SW 1271 (cell line): ENCODE results near the gene VPS50.

Experiments used
- DNase-seq, 2 experiments: peaks; one replicate each; lab custom pipeline; 2025; lab: John Stamatoyannopoulos, UW

VPS50 gene

DNA sequence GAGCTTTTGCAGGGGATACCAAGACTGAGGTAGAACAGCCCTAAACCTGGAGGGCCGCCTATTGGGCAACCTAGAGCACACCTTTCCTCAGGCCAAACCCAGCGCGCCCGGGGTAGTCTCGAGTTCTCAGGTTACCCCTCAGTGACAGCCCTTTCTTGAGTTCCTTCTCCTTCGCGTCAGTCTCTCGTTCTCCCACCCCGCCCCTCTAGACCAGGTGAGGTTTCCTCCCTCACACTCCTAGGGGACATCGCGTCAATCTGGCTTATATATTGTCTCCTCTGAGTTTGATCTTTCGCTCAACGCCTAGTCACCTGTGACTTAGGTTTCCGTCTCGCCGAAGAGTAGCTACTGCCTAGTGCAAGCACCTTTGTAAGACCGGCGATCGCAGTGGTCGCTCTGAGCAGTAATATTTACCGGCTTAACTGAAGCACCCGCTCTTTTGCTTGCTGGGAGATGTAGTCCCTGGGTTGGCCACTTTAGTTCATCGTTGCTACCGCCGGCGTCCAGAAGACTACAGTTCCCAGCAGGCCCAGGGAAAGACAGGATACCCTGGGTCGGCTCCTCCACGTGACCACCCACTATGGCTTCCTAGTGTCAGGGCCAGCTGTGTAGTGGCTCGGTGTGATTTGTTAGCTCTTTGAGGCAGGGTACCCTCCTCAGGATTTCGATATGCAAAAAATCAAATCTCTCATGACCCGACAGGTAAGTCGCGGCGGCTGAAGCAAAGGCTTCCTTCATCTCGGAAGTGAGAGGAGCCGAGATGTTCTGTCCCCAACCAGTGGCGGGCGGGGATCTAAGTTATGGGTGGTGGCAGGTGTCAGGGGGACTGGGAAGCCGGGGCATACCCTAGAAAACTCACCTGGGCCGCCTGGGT, at the start of gene VPS50:
VPS50 (plus strand) TSS at position 568 of the 874 bp plus-strand sequence; CDS start at position 670, 102 bp downstream.
- DNase-seq, result peak; percentile 89 to 97

DNA sequence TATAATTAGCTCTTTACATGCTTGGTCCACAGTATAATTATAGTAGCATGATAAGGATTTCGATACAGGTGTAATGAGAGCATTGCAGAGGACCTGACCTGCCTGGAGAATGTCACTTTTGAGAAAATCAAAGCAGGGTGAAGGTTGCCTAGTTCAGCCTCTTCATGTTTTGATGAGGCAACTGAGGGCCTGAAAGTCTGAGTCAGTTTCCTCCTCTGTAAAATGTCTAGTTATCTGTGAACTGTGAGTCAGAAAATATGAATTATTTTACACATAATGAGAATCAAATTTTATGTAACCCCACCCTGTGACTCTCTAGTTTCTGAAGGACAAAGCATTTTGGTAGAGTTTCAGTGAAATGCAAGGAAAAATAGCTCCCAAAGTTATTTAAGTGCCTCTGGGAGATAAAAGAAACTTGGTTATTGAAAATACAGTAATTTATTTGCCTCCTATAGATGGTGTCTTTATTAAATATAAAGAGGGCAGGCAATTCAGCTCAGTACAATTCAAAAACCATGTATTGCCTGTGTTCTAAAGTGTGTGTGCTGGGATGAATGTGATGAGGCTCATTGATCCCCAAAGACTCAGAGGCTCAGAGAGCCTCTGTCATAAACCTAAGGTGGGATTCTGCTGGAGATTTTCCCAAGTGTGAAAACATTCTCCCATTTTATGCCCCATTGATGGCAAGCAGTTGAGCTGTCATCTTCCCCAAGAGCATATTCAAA, 46.7 kb upstream of the VPS50 start:
- no peak for DNase-seq

DNA sequence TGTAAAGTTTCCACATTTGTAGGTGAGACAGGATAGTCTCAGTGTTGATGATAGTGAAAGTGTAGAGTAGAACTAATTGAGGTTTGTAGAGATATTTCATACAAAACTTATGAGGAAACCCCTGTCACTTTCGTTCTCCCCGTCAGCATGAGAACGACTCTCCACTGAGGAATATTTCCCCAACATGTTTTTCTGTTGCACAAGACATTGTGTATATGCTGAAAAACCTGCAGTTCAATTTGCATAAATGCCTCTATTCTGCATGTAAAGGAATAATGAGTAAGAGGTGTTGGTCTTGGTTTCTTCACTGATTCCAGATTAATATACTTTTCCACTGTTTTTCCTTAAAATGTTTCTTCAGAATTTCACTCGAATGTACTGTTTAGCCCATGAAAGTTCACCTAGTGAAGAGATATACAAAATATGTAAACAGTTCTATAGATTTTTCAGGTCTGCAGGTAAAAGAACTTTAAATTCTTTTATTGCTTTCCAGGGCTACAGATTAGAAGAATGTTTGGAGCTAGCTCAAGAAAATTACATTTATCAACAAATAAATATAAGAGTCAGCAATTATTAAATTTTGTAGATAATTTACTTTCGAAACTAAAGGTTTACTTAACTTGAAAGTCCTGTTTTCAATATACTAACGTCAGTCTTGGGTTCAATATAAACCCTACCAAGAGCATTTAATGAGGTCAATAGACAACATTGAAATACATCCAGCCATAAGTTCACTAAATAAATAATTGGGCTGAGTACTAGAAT, 43.1 kb upstream of the VPS50 start:
- no peak for DNase-seq

DNA sequence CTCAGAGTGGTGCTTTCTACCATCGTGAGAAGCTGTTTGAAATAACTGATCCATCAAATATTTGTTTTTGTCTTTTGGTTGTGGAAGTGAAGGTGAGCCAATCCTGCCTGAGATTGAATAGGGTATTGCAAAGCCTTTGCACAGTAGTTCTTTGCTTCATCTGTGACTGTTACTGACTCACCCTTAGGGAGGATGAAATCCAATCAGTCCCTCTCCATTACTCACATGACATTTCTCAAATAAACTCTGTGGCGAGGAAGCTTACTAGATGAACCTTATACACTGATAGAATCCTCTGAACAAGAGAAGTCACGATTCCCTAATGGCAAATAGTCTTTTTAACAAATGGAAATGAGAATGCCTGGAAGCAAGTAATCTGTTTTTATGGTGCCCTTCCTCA, 37.8 kb upstream of the VPS50 start:
- no peak for DNase-seq

- no peak for DNase-seq
These were observed 35.8 kb upstream of the VPS50 start for GRCh38 chr7:93196336-93196735.

- no peak for DNase-seq
These were observed 33.7 kb upstream of the VPS50 start for GRCh38 chr7:93198472-93198871.

DNA sequence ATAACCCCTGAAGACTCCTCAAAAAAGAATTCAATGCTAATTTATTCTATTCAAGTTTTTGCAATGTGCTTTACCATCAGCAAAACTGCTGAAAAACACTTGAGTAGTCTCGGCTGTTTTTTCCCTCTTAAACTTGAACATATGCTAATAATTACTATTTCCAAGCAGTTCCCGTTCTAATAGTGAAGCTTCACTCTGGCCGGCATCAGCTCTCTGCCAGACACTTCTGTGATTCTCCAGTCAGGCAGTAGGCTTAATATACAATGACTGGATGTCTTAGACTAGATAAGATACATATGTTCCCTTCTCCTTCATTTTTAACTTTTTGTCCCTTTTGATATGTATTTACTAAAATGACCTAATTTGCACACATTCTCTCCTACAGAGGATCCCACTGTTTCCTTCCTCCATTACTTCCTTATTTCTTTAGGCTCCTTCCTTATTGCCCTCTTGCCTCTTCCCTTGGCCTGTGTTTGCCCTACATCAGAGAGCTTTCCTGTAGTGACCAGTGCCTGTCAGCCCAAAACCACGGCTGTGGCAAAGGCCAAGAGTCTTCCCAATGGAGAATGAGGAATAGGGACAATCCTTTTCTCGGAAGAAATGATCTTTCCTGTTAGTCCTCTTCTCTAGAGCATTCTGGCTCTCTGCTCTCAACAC, 29.4 kb upstream of the VPS50 start:
- DNase-seq, result no peak

- no peak for DNase-seq
These were observed 28.7 kb upstream of the VPS50 start for GRCh38 chr7:93203496-93203895.

GRCh38 chr7:93205046-93205445, 27.1 kb upstream of the VPS50 start:
- no peak for DNase-seq

DNA sequence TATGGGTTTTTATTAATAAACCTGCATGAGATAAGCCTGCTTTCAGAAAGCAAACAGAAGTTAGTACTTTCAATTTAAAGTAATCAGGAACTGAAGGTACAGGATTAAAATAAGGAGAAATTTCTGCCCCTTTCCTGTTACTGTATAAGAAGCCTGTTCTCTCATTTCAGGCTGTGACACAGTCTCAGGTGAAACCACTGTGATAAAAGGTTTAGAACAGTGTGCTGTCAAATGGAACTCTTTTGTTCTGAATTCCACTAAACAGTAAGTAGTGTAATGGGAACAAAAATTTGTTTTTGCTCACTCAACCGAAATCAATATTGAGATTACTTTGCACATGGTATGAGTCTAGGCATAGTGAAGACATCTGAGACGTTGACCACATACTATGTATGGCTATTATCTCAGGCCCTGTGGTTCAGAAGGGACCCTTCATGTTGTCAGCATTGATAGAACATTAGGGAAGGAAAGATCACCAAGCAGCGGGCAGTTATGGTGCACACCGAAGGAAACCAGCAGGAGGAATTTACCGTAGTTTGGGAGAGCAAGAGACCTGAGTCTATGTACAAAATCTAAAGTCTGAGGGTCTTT, 20.8 kb upstream of the VPS50 start:
- DNase-seq, result no peak

DNA sequence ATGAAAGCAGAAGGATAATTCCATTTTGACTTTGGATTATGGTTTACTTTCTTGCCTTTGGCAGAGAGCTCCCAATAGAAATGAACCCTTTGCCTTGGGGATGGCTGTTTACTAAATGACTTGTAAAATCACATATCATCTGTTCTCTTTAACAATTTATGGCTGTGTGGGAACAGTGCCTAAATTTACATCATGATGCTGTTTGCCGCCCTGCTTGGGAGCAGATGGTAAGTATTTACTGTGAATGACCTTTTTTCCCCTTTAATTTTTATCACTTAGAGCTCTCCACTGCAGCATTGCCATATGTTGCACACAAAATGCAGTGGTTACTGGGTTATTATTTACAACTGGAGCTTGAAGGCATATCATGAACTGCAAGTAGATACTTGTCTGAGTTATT, 19.3 kb upstream of the VPS50 start:
- no peak for DNase-seq

DNA sequence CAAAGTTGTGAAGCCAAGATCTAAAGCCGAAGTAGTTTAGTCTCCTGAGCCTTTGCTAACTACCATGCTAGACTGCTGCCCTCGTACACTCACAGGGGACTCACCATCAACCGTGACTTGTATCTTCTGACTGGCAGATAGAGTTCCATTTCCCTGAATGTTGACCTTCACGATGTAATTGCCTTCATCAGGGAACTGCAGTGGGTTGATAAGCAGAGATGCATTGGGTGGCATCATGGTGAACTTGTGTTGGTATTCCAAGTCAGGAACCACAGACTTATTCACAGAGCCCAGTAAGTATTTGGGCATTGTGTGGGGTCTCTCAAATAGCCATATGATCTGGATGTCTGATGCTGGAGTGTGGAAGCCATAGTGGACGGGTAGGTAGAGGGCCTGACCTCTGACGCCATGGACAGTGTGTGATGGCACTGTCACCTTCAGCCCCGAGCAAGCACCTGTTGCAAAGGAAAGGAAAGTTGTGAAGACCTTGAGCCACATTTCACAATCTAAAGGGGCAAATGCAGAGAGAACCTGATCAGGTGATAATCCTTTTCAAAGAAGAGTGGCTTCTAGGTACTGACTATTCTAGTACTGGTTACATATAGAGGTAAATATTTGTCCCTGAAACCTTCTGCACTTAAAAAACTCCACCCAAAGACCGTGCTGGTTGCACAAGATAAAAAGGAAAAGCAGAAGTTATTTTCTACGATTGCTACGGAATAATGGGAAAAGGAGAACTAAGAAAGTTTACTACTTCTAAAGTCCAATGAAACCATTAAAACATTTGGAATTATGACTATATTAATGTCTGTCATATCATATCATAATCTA, 13.0 kb upstream of the VPS50 start:
- DNase-seq, result no peak

DNA sequence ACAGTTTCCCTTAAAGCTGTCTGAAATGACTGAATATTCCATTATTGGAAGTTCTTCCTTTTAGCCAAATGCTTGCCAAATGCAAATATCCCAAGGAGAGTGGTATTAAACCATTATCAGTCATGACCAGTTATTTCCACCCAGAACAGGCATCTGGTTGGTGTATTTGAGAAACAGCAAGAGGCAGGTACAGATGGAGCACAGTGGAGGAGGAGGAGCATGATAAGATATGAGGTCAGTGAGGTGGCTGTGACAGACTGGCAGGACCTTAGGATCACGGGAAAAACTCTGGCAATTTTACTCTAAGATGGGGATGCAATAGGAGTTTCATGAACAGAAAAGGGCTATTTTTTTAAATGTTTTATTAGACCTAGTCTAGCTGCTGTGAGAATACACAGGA, 12.3 kb upstream of the VPS50 start:
- DNase-seq, result no peak

DNA sequence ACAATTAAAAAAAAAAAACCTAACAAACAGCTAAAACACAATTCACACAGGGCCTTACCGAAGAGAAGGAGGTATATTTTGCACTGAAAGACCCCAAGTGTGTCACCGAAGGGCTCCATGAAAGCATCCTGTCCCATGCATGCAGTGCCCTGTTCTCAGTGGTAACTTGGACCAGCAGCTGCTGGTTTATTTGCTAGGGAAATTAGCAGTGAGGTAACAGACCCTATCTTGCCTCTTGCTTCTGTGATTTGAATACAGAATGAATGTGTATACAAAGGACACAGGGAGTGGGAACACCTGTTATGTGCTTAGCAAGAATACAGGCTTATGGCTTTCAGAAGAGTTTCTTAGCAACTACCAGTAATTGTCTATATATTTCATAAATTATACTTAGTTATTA, 5.9 kb upstream of the VPS50 start, which contains the start of gene HEPACAM2:
HEPACAM2 (minus strand) TSS at position 160 of the 400 bp plus-strand sequence.
- DNase-seq, result no peak

DNA sequence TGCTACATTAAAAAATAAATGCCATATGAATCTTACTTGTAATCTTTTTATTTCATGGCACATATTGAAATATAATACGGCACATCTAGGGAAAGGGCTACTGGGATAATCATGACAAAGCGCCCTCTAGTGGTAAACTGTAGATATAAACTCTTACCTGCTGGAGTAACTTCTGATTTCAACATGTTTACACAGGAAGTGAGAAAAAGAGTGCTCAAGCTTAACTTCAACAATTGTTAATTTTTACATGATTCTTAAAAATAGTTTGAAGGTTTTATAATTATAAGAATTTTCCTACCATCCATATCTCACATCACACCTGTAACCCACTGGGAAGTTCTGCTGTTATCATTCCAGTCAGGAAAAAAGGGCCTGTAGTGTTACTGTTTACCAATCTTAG, 3.9 kb upstream of the VPS50 start:
- DNase-seq, result peak in 1 of 2 experiments; percentile 77

DNA sequence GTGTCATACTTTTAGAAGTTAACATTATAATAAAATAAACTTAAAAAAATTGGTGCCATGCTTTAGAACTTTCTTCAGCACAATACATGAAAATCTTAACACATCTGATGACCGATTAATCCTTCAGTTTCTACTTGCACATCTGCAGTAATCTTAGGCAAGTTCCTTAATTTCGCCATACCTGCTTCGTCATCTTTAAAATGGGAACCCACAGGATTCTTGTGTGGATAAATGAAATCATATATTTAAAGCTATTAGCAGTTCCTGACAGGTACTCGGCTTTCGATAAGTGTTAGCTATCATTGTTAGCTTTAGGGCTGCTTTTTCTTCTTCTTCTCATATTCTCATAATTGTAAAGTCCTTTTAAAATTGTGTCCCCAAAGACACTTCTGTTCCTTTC, 907 bp upstream of the VPS50 start:
- no peak for DNase-seq

DNA sequence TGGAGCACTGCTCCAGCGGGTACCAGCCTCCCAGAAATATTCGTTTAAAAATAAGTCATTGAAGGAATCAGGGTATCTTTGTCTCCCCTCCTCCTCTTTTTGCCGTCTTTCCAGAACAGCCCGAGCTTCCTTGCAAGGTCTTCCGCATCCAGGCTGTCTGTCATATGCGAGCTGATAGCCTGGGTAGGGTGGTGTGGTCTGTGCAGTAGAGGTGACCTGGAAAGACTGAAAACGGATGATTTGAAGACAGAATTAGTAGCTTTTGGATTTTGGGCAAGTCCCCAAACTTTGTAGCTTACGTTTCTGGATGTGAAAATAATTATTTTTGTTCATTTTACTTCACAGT, 480 bp downstream of the VPS50 start:
- DNase-seq, result no peak

- DNase-seq, result no peak
These were observed 3.4 kb downstream of the VPS50 start for GRCh38 chr7:93235541-93235940.

GRCh38 chr7:93238131-93238530, 6.0 kb downstream of the VPS50 start:
- DNase-seq, result no peak

DNA sequence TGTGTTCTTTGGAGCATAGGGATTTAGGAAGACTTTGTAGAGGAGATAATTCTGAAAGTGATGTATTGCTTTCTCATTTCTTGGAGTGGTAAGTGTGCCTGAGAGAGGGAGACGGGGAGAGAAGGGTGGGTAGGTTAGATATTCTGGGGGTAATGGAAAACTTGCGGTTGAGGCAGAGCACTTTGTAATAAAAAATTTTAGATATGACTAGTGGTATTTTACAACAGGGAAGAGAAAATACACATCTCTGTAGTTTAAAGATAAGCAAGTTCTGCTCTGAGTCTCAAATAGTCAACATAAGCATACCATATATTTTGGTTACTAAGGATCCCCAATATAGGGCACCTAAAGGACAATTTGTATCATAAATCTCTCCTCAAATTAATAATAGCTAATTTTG, 6.6 kb downstream of the VPS50 start:
- no peak for DNase-seq

DNA sequence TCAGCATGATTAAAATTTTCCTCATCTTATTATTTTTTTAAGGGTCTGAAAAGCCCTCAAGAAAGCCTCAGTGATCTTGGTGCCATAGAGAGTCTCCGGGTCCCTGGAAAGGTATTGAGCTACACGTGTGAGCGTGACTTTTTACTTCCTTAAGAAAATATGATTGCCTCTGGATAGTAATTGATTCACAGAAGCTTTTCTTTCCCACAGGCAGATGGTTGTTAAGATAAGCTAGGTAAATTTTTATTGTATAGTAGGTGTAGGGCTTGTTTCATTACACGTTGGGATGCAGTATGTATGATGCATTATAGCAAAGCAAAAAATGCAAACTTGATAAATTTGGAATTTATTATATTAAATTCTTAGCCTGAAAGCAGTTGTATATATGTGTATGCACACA, 7.7 kb downstream of the VPS50 start:
- DNase-seq, result no peak
